Stimulated activated CD8-positive, alpha-beta memory T cell treated with anti-CD3 and anti-CD28 coated beads, Interleukin-4, amount 100 ng/mL, for 24 hours (primary cell): ENCODE data around the gene SRGAP3.

Source experiments
- DNase-seq: peaks from one replicate; pipeline ENCODE4 v3.0.0-alpha.2; 2020; ENCODE audit warnings: low read depth

Gene SRGAP3

GRCh38 chr3:9225268-9225667 lies 24.2 kb downstream of the SRGAP3 start:
- DNase-seq: no peak

- DNase-seq: no peak
These were observed 25.0 kb downstream of the SRGAP3 start for GRCh38 chr3:9224490-9224889.

GRCh38 chr3:9223672-9224071 lies 25.8 kb downstream of the SRGAP3 start:
- no peak for DNase-seq

GRCh38 chr3:9222956-9223639 lies 26.3 kb downstream of the SRGAP3 start:
- DNase-seq: no peak

GRCh38 chr3:9222049-9222448 lies 27.4 kb downstream of the SRGAP3 start:
- DNase-seq: no peak

- DNase-seq: no peak
These were observed 31.0 kb downstream of the SRGAP3 start for GRCh38 chr3:9218514-9218846.

GRCh38 chr3:9217784-9218513 lies 31.5 kb downstream of the SRGAP3 start:
- DNase-seq: no peak

GRCh38 chr3:9216736-9217135 lies 32.7 kb downstream of the SRGAP3 start:
- DNase-seq: no peak

- no peak for DNase-seq
These were observed 34.8 kb downstream of the SRGAP3 start for GRCh38 chr3:9214599-9214998.

GRCh38 chr3:9214185-9214584 lies 35.3 kb downstream of the SRGAP3 start:
- no peak for DNase-seq

- DNase-seq: no peak
These were observed 36.3 kb downstream of the SRGAP3 start for GRCh38 chr3:9213019-9213634.

- no peak for DNase-seq
These were observed 38.1 kb downstream of the SRGAP3 start for GRCh38 chr3:9211155-9211950.

GRCh38 chr3:9209777-9210176 lies 39.7 kb downstream of the SRGAP3 start:
- DNase-seq: no peak

- no peak for DNase-seq
These were observed 40.8 kb downstream of the SRGAP3 start for GRCh38 chr3:9208605-9209152.

GRCh38 chr3:9207116-9207763 lies 42.2 kb downstream of the SRGAP3 start:
- no peak for DNase-seq

- DNase-seq: no peak
These were observed 43.2 kb downstream of the SRGAP3 start for GRCh38 chr3:9206287-9206686.

GRCh38 chr3:9205345-9206143 lies 43.9 kb downstream of the SRGAP3 start:
- DNase-seq: no peak

GRCh38 chr3:9204253-9204992 lies 45.0 kb downstream of the SRGAP3 start:
- no peak for DNase-seq

GRCh38 chr3:9203317-9203716 lies 46.1 kb downstream of the SRGAP3 start:
- DNase-seq: no peak

GRCh38 chr3:9202546-9202945 lies 46.9 kb downstream of the SRGAP3 start:
- no peak for DNase-seq
